T-helper 17 cell (primary cell): ENCODE results near the gene DLL3. TPM values are rescaled to one million over a fixed set of nuclear protein-coding genes. Genes with fewer than 3 reads are reported as not detected.
"Not testable (repeated sequence)": the region's sequence is repeated elsewhere in the genome, so short reads cannot be mapped to it uniquely, and the experiment has no call there.

Experiments used
- ATAC-seq: fragments of 150-1000 bp; cut with Tn5 transposase; 2 replicates; pipeline ENCODE4 v1.10.0; 2021; ENCODE audit warnings: mild to moderate bottlenecking, moderate library complexity
- DNase-seq, 3 donors: peaks; one replicate each; pipeline versions ENCODE4 v3.0.0 to v3.0.0-alpha.2; 2020 to 2021
- H3K9me3 ChIP-seq: one replicate; pipeline ENCODE4 v1.7.0; 2013; ENCODE audit warnings: low read length, mild to moderate bottlenecking; ENCODE audit not compliant: control insufficient read depth, poor library complexity, severe bottlenecking
- H3K27ac Mint-ChIP-seq: one replicate; pipeline ENCODE4 v1.8.0; 2022; ENCODE audit warnings: mild to moderate bottlenecking, moderate library complexity, mixed read lengths
- H3K27me3 Mint-ChIP-seq: one replicate; pipeline ENCODE4 v1.8.0; 2022; ENCODE audit warnings: mixed read lengths
- H3K36me3 Mint-ChIP-seq: one replicate; pipeline ENCODE4 v1.8.0; 2022; ENCODE audit warnings: low read depth, mixed read lengths
- H3K4me1 Mint-ChIP-seq: one replicate; pipeline ENCODE4 v1.8.0; 2022; ENCODE audit warnings: mild to moderate bottlenecking, mixed read lengths
- H3K4me3 Mint-ChIP-seq: one replicate; pipeline ENCODE4 v1.8.0; 2022; ENCODE audit warnings: mild to moderate bottlenecking, moderate library complexity, mixed read lengths
- total RNA-seq, 4 donors: library from RNA in 2 of 4; stranded (reverse) in 2 of 4; gene quantifications; one replicate each; pipeline ENCODE4 v1.2.3 and lab custom pipeline; 2022 to 2026

DLL3 gene
- not detected for total RNA-seq
- total RNA-seq (lab: John Stamatoyannopoulos, UW), result 0.23 reads per million in 2 donors

- no peak for DNase-seq
- peaks cover 15% of the 10 kb centered on the region for H3K36me3 Mint-ChIP-seq
- peaks cover 58% of the 10 kb centered on the region for H3K27me3 Mint-ChIP-seq
- H3K4me1 Mint-ChIP-seq, result peaks cover 25% of the 10 kb centered on the region
- H3K9me3 ChIP-seq, result no peaks in the 10 kb centered on the region
- H3K4me3 Mint-ChIP-seq, result peak within 1 kb of the TSS; percentile 83
- ATAC-seq, result no peak
- peak within 1 kb of the TSS; percentile 27 for H3K27ac Mint-ChIP-seq
These were observed at the start of gene DLL3 for GRCh38 chr19:39498798-39499642. Gene DLL3, plus strand, starts transcription at chr19:39498947. Its CDS starts 28 bp downstream, at chr19:39498975.

GRCh38 chr19:39449116-39449797, 49.5 kb upstream of the DLL3 start:
- Mint-ChIP-seq H3K27me3 (no peaks in the 10 kb centered on the region), H3K4me1 (peaks cover 63% of the 10 kb centered on the region), H3K36me3 (peaks cover 21% of the 10 kb centered on the region), H3K27ac (peak overlapping the region; percentile 93), H3K4me3 (peak overlapping the region; percentile 76)
- no peak for ATAC-seq
- DNase-seq, result no peak
- H3K9me3 ChIP-seq, result no peaks in the 10 kb centered on the region

- not testable (repeated sequence) for H3K27me3 Mint-ChIP-seq, H3K9me3 ChIP-seq, H3K4me3 Mint-ChIP-seq, ATAC-seq, DNase-seq
- H3K27ac Mint-ChIP-seq, result peak overlapping the region; percentile 93
- peaks cover 13% of the 10 kb centered on the region for H3K36me3 Mint-ChIP-seq
- peaks cover 51% of the 10 kb centered on the region for H3K4me1 Mint-ChIP-seq
These were observed 47.5 kb upstream of the DLL3 start for GRCh38 chr19:39451257-39451656.

GRCh38 chr19:39463403-39463802, 35.3 kb upstream of the DLL3 start:
- ATAC-seq, result no peak
- DNase-seq, result no peak
- H3K36me3 Mint-ChIP-seq, result peaks cover 14% of the 10 kb centered on the region
- H3K27ac Mint-ChIP-seq, result no peak overlapping the region
- no peak overlapping the region for H3K4me3 Mint-ChIP-seq
- no peaks in the 10 kb centered on the region for H3K27me3 Mint-ChIP-seq
- peaks cover 8% of the 10 kb centered on the region for H3K4me1 Mint-ChIP-seq
- no peaks in the 10 kb centered on the region for H3K9me3 ChIP-seq

GRCh38 chr19:39465956-39466747, 32.6 kb upstream of the DLL3 start:
- Mint-ChIP-seq H3K27ac (no peak overlapping the region), H3K4me1 (peaks cover 9% of the 10 kb centered on the region), H3K36me3 (peaks cover 14% of the 10 kb centered on the region), H3K27me3 (no peaks in the 10 kb centered on the region), H3K4me3 (peak overlapping the region; percentile 31)
- no peak for DNase-seq
- H3K9me3 ChIP-seq, result no peaks in the 10 kb centered on the region
- no peak for ATAC-seq

GRCh38 chr19:39467941-39468340, 30.8 kb upstream of the DLL3 start:
- H3K27ac Mint-ChIP-seq, result peak overlapping the region; percentile 41

GRCh38 chr19:39469036-39469435, 29.7 kb upstream of the DLL3 start:
- Mint-ChIP-seq H3K4me1 (peaks cover 9% of the 10 kb centered on the region), H3K27ac (peak overlapping the region; percentile 81), H3K36me3 (peaks cover 16% of the 10 kb centered on the region), H3K27me3 (no peaks in the 10 kb centered on the region), H3K4me3 (no peak overlapping the region)
- no peaks in the 10 kb centered on the region for H3K9me3 ChIP-seq
- no peak for ATAC-seq
- DNase-seq, result no peak

More at GRCh38 chr19:39467941-39468340, 30.8 kb upstream of the DLL3 start:
- ATAC-seq (no peak), DNase-seq (no peak)
- Mint-ChIP-seq H3K36me3 (peaks cover 16% of the 10 kb centered on the region), H3K4me1 (peaks cover 11% of the 10 kb centered on the region), H3K4me3 (no peak overlapping the region), H3K27me3 (no peaks in the 10 kb centered on the region)
- no peaks in the 10 kb centered on the region for H3K9me3 ChIP-seq

- Mint-ChIP-seq H3K27ac (peak overlapping the region; percentile 81), H3K4me1 (peaks cover 11% of the 10 kb centered on the region), H3K36me3 (peaks cover 16% of the 10 kb centered on the region), H3K4me3 (no peak overlapping the region), H3K27me3 (no peaks in the 10 kb centered on the region)
- ATAC-seq (no peak), DNase-seq (no peak)
- H3K9me3 ChIP-seq, result no peaks in the 10 kb centered on the region
These were observed 29.2 kb upstream of the DLL3 start for GRCh38 chr19:39469567-39469966.

GRCh38 chr19:39470724-39471339, 27.9 kb upstream of the DLL3 start:
- ATAC-seq (no peak), DNase-seq (no peak)
- Mint-ChIP-seq H3K27ac (no peak overlapping the region), H3K36me3 (peaks cover 16% of the 10 kb centered on the region), H3K4me1 (peaks cover 10% of the 10 kb centered on the region), H3K27me3 (no peaks in the 10 kb centered on the region), H3K4me3 (no peak overlapping the region)
- no peaks in the 10 kb centered on the region for H3K9me3 ChIP-seq

- H3K4me3 Mint-ChIP-seq, result no peak overlapping the region
- peaks cover 15% of the 10 kb centered on the region for H3K36me3 Mint-ChIP-seq
- ATAC-seq (no peak), DNase-seq (no peak)
- H3K9me3 ChIP-seq, result no peaks in the 10 kb centered on the region
- H3K27ac Mint-ChIP-seq, result no peak overlapping the region
- no peaks in the 10 kb centered on the region for H3K27me3 Mint-ChIP-seq
- H3K4me1 Mint-ChIP-seq, result peaks cover 9% of the 10 kb centered on the region
These were observed 26.8 kb upstream of the DLL3 start for GRCh38 chr19:39471756-39472536.

- DNase-seq (no peak), ATAC-seq (no peak)
- peaks cover 9% of the 10 kb centered on the region for H3K4me1 Mint-ChIP-seq
- H3K27me3 Mint-ChIP-seq, result no peaks in the 10 kb centered on the region
- H3K36me3 Mint-ChIP-seq, result peaks cover 13% of the 10 kb centered on the region
- no peaks in the 10 kb centered on the region for H3K9me3 ChIP-seq
- no peak overlapping the region for H3K27ac Mint-ChIP-seq
- no peak overlapping the region for H3K4me3 Mint-ChIP-seq
These were observed 25.9 kb upstream of the DLL3 start for GRCh38 chr19:39472746-39473442.
